HG03039 (cell line): ENCODE data around the gene OSTM1.
"Not testable (repeated sequence)": the region's sequence is repeated elsewhere in the genome, so short reads cannot be mapped to it uniquely, and the experiment has no call there.

ENCODE experiments used
- ATAC-seq: cut with Tn5 transposase; IDR thresholded peaks from one replicate; pipeline ENCODE4 v1.9.1; 2021; ENCODE audit warnings: mild to moderate bottlenecking, moderate library complexity; ENCODE audit not compliant: unreplicated experiment

Gene OSTM1

GRCh38 chr6:108024427-108025073 lies 50.0 kb downstream of the OSTM1 start:
- ATAC-seq = no peak

- no peak for ATAC-seq
These were observed 53.9 kb downstream of the OSTM1 start for GRCh38 chr6:108020472-108021116.

- not testable (repeated sequence) for ATAC-seq
These were observed 58.3 kb downstream of the OSTM1 start for GRCh38 chr6:108016283-108016682.

- no peak for ATAC-seq
These were observed 60.6 kb downstream of the OSTM1 start for GRCh38 chr6:108013787-108014439.

- no peak for ATAC-seq
These were observed 64.6 kb downstream of the OSTM1 start for GRCh38 chr6:108009894-108010293.

- ATAC-seq = not testable (repeated sequence)
These were observed 65.3 kb downstream of the OSTM1 start for GRCh38 chr6:108009258-108009657.

GRCh38 chr6:108008363-108008762 lies 66.2 kb downstream of the OSTM1 start:
- ATAC-seq = no peak

- no peak for ATAC-seq
These were observed 68.6 kb downstream of the OSTM1 start for GRCh38 chr6:108005961-108006360.

- ATAC-seq = no peak
These were observed 69.7 kb downstream of the OSTM1 start for GRCh38 chr6:108004861-108005260.

GRCh38 chr6:108002365-108003221 lies 71.9 kb downstream of the OSTM1 start:
- no peak for ATAC-seq

GRCh38 chr6:108001696-108002231 lies 72.8 kb downstream of the OSTM1 start:
- no peak for ATAC-seq

- not testable (repeated sequence) for ATAC-seq
These were observed 74.3 kb downstream of the OSTM1 start for GRCh38 chr6:108000259-108000658.

GRCh38 chr6:107999341-107999740 lies 75.2 kb downstream of the OSTM1 start:
- no peak for ATAC-seq

- ATAC-seq = no peak
These were observed 82.6 kb downstream of the OSTM1 start for GRCh38 chr6:107991772-107992550.
